ENCODE data around the gene DRD2. TPM values are rescaled to one million over a fixed set of nuclear protein-coding genes. Genes with fewer than 3 reads are reported as not detected.

DRD2 gene
- total and polyA plus RNA-seq, 7 experiments from 2014 or later: not detected

- H3K36me3 ChIP-seq (ENCODE audit: control insufficient read depth in 2 of 3, insufficient read depth in 3 of 3, low read length in 3 of 3): no peaks in the 10 kb centered on the region
- no peaks in the 10 kb centered on the region for H3K4me1 ChIP-seq (ENCODE audit: control insufficient read depth in 2 of 2, insufficient read depth in 2 of 2, low read length in 2 of 2)
- no peaks in the 10 kb centered on the region for H3K27me3 ChIP-seq (ENCODE audit: control insufficient read depth in 2 of 2, insufficient read depth in 2 of 2, low read length in 2 of 2)
- ATAC-seq (no peak), DNase-seq (no peak)
- H3K27ac ChIP-seq (ENCODE audit: low read depth, low read length): no peak overlapping the region
- H3K4me3 ChIP-seq (ENCODE audit: low read length): no peak overlapping the region
- no peaks in the 10 kb centered on the region for H3K4me1 Mint-ChIP-seq
- no peak overlapping the region for H3K27ac Mint-ChIP-seq
- no peaks in the 10 kb centered on the region for H3K36me3 Mint-ChIP-seq
- intact Hi-C loops (cut with micrococcal nuclease): no loop called here
- ChIA-PET POLR2A (no interaction called here), CTCF (no interaction called here)
- peaks cover 0 to 12% (median 5%) of the 10 kb centered on the region in 5 donors for H3K27me3 Mint-ChIP-seq
- no peaks in the 10 kb centered on the region for H3K9me3 Mint-ChIP-seq
- H3K4me3 Mint-ChIP-seq: no peak overlapping the region
- no peaks in the 10 kb centered on the region for H3K9me3 ChIP-seq (ENCODE audit: control insufficient read depth in 2 of 3, low read length in 3 of 3)
These were observed 68.0 kb downstream of the DRD2 start for GRCh38 chr11:113407163-113407562.

GRCh38 chr11:113405724-113406478 is 69.3 kb downstream of the DRD2 start:
- ATAC-seq (no peak), DNase-seq (no peak)
- ChIA-PET POLR2A (no interaction called here), CTCF (no interaction called here)
- Histone ChIP-seq H3K4me1 (ENCODE audit: control insufficient read depth in 2 of 2, insufficient read depth in 2 of 2, low read length in 2 of 2) (no peaks in the 10 kb centered on the region), H3K9me3 (ENCODE audit: control insufficient read depth in 2 of 3, low read length in 3 of 3) (no peaks in the 10 kb centered on the region), H3K27ac (ENCODE audit: low read depth, low read length) (no peak overlapping the region), H3K4me3 (ENCODE audit: low read length) (no peak overlapping the region), H3K36me3 (ENCODE audit: control insufficient read depth in 2 of 3, insufficient read depth in 3 of 3, low read length in 3 of 3) (no peaks in the 10 kb centered on the region), H3K27me3 (ENCODE audit: control insufficient read depth in 2 of 2, insufficient read depth in 2 of 2, low read length in 2 of 2) (no peaks in the 10 kb centered on the region)
- Mint-ChIP-seq H3K9me3 (no peaks in the 10 kb centered on the region), H3K4me1 (no peaks in the 10 kb centered on the region), H3K27ac (no peak overlapping the region), H3K27me3 (peaks cover 0 to 9% (median 0%) of the 10 kb centered on the region in 5 donors), H3K4me3 (no peak overlapping the region), H3K36me3 (no peaks in the 10 kb centered on the region)
- intact Hi-C loops (cut with micrococcal nuclease): no loop called here

- Histone ChIP-seq H3K27me3 (ENCODE audit: control insufficient read depth in 2 of 2, insufficient read depth in 2 of 2, low read length in 2 of 2) (no peaks in the 10 kb centered on the region), H3K4me1 (ENCODE audit: control insufficient read depth in 2 of 2, insufficient read depth in 2 of 2, low read length in 2 of 2) (no peaks in the 10 kb centered on the region), H3K9me3 (ENCODE audit: control insufficient read depth in 2 of 3, low read length in 3 of 3) (no peaks in the 10 kb centered on the region), H3K27ac (ENCODE audit: low read depth, low read length) (no peak overlapping the region), H3K36me3 (ENCODE audit: control insufficient read depth in 2 of 3, insufficient read depth in 3 of 3, low read length in 3 of 3) (no peaks in the 10 kb centered on the region), H3K4me3 (ENCODE audit: low read length) (no peak overlapping the region)
- DNase-seq (no peak), ATAC-seq (no peak)
- Mint-ChIP-seq H3K27me3 (peaks cover 0 to 5% (median 0%) of the 10 kb centered on the region in 5 donors), H3K9me3 (no peaks in the 10 kb centered on the region), H3K4me3 (no peak overlapping the region), H3K27ac (no peak overlapping the region), H3K4me1 (no peaks in the 10 kb centered on the region), H3K36me3 (no peaks in the 10 kb centered on the region)
- ChIA-PET CTCF (no interaction called here), POLR2A (no interaction called here)
- intact Hi-C loops (cut with micrococcal nuclease): no loop called here
These were observed 70.3 kb downstream of the DRD2 start for GRCh38 chr11:113404859-113405430.

- H3K27me3 Mint-ChIP-seq: no peaks in the 10 kb centered on the region
- no peaks in the 10 kb centered on the region for H3K4me1 Mint-ChIP-seq
- no peak overlapping the region for H3K27ac Mint-ChIP-seq
- DNase-seq: no peak
- H3K9me3 ChIP-seq (ENCODE audit: control insufficient read depth in 2 of 3, low read length in 3 of 3): no peaks in the 10 kb centered on the region
- ATAC-seq: no peak
- intact Hi-C loops (cut with micrococcal nuclease): no loop called here
- no peaks in the 10 kb centered on the region for H3K36me3 Mint-ChIP-seq
- no peak overlapping the region for H3K4me3 Mint-ChIP-seq
- no peaks in the 10 kb centered on the region for H3K27me3 ChIP-seq (ENCODE audit: control insufficient read depth in 2 of 2, insufficient read depth in 2 of 2, low read length in 2 of 2)
- ChIA-PET CTCF (interaction anchor here (0.6 kb wide), 1 partner anchor 1497 kb away, joined by 3 read pairs; no protein-coding TSS in a partner anchor), POLR2A (no interaction called here)
- no peak overlapping the region for H3K27ac ChIP-seq (ENCODE audit: low read depth, low read length)
- no peaks in the 10 kb centered on the region for H3K36me3 ChIP-seq (ENCODE audit: control insufficient read depth in 2 of 3, insufficient read depth in 3 of 3, low read length in 3 of 3)
- H3K4me3 ChIP-seq (ENCODE audit: low read length): no peak overlapping the region
- no peaks in the 10 kb centered on the region for H3K4me1 ChIP-seq (ENCODE audit: control insufficient read depth in 2 of 2, insufficient read depth in 2 of 2, low read length in 2 of 2)
- no peaks in the 10 kb centered on the region for H3K9me3 Mint-ChIP-seq
These were observed 73.5 kb downstream of the DRD2 start for GRCh38 chr11:113401718-113402117.

- Mint-ChIP-seq H3K36me3 (no peaks in the 10 kb centered on the region), H3K4me3 (no peak overlapping the region), H3K9me3 (no peaks in the 10 kb centered on the region), H3K27ac (no peak overlapping the region), H3K4me1 (no peaks in the 10 kb centered on the region), H3K27me3 (no peaks in the 10 kb centered on the region)
- ChIA-PET POLR2A (no interaction called here), CTCF (no interaction called here)
- H3K9me3 ChIP-seq (ENCODE audit: control insufficient read depth in 2 of 3, low read length in 3 of 3): no peaks in the 10 kb centered on the region
- no peaks in the 10 kb centered on the region for H3K27me3 ChIP-seq (ENCODE audit: control insufficient read depth in 2 of 2, insufficient read depth in 2 of 2, low read length in 2 of 2)
- H3K36me3 ChIP-seq (ENCODE audit: control insufficient read depth in 2 of 3, insufficient read depth in 3 of 3, low read length in 3 of 3): no peaks in the 10 kb centered on the region
- intact Hi-C loops (cut with micrococcal nuclease): no loop called here
- no peaks in the 10 kb centered on the region for H3K4me1 ChIP-seq (ENCODE audit: control insufficient read depth in 2 of 2, insufficient read depth in 2 of 2, low read length in 2 of 2)
- H3K4me3 ChIP-seq (ENCODE audit: low read length): no peak overlapping the region
- no peak overlapping the region for H3K27ac ChIP-seq (ENCODE audit: low read depth, low read length)
- no peak for ATAC-seq
- DNase-seq: no peak
These were observed 74.5 kb downstream of the DRD2 start for GRCh38 chr11:113400631-113401230.

GRCh38 chr11:113398669-113399430 is 76.3 kb downstream of the DRD2 start:
- peaks cover 0 to 5% (median 0%) of the 10 kb centered on the region in 5 donors for H3K36me3 Mint-ChIP-seq
- ChIA-PET CTCF (no interaction called here), POLR2A (no interaction called here)
- intact Hi-C loops (cut with micrococcal nuclease): no loop called here
- Histone ChIP-seq H3K27ac (ENCODE audit: low read depth, low read length) (no peak overlapping the region), H3K4me1 (ENCODE audit: control insufficient read depth in 2 of 2, insufficient read depth in 2 of 2, low read length in 2 of 2) (no peaks in the 10 kb centered on the region), H3K4me3 (ENCODE audit: low read length) (no peak overlapping the region), H3K27me3 (ENCODE audit: control insufficient read depth in 2 of 2, insufficient read depth in 2 of 2, low read length in 2 of 2) (no peaks in the 10 kb centered on the region), H3K9me3 (ENCODE audit: control insufficient read depth in 2 of 3, low read length in 3 of 3) (no peaks in the 10 kb centered on the region), H3K36me3 (ENCODE audit: control insufficient read depth in 2 of 3, insufficient read depth in 3 of 3, low read length in 3 of 3) (no peaks in the 10 kb centered on the region)
- no peaks in the 10 kb centered on the region for H3K9me3 Mint-ChIP-seq
- no peaks in the 10 kb centered on the region for H3K27me3 Mint-ChIP-seq
- H3K27ac Mint-ChIP-seq: no peak overlapping the region
- peaks cover 0 to 1% (median 0%) of the 10 kb centered on the region in 7 donors for H3K4me1 Mint-ChIP-seq
- ATAC-seq (no peak), DNase-seq (no peak)
- H3K4me3 Mint-ChIP-seq: no peak overlapping the region

Measured in naive thymus-derived CD4-positive, alpha-beta T cell (primary cell).